ENCODE data around the gene CELF4.

Gene CELF4

GRCh38 chr18:37565101-37565976 lies at the start of gene CELF4:
Gene CELF4 (minus strand): TSS chr18:37565798.
- H3K9ac ChIP-seq (ENCODE audit: low read length), result no peak within 1 kb of the TSS
- H3K4me2 ChIP-seq (ENCODE audit: low read depth, low read length, poor library complexity, severe bottlenecking), result no peak within 1 kb of the TSS
- H3K9me3 ChIP-seq (ENCODE audit: insufficient read depth, low read length), result no peaks in the 10 kb centered on the region
- no peak within 1 kb of the TSS for H3K27ac ChIP-seq (ENCODE audit: low read depth, low read length)
- H3K27me3 ChIP-seq (ENCODE audit: low read length), result no peaks in the 10 kb centered on the region
- TF ChIP-seq CTCF (IDR thresholded peaks at IDR 0.05; ENCODE audit: insufficient read depth, low read length, poor library complexity, severe bottlenecking) (no peak), EZH2phosphoT487 (conservative IDR thresholded peaks at IDR 0.05; ENCODE audit: low read length) (no peak)
- no peaks in the 10 kb centered on the region for H4K20me1 ChIP-seq (ENCODE audit: low read depth, low read length)
- H2AFZ ChIP-seq (ENCODE audit: low read depth, low read length, severe bottlenecking), result no peak within 1 kb of the TSS
- no peaks in the 10 kb centered on the region for H3F3A ChIP-seq (ENCODE audit: insufficient read depth)
- H3K79me2 ChIP-seq (ENCODE audit: insufficient read depth, low read length), result no peaks in the 10 kb centered on the region
- H3K36me3 ChIP-seq (ENCODE audit: low read length), result no peaks in the 10 kb centered on the region
- no peaks in the 10 kb centered on the region for H3K9me2 ChIP-seq (replicated peaks; ENCODE audit: insufficient read depth, low read length)
- no peak within 1 kb of the TSS for H3K4me3 ChIP-seq (ENCODE audit: insufficient read depth, low read length, poor library complexity, severe bottlenecking)

- no peaks in the 10 kb centered on the region for H3K79me2 ChIP-seq (ENCODE audit: insufficient read depth, low read length)
- H3K9me3 ChIP-seq (ENCODE audit: insufficient read depth, low read length), result no peaks in the 10 kb centered on the region
- H3K4me3 ChIP-seq (ENCODE audit: insufficient read depth, low read length, poor library complexity, severe bottlenecking), result no peak overlapping the region
- TF ChIP-seq CTCF (IDR thresholded peaks at IDR 0.05; ENCODE audit: insufficient read depth, low read length, poor library complexity, severe bottlenecking) (no peak), EZH2phosphoT487 (conservative IDR thresholded peaks at IDR 0.05; ENCODE audit: low read length) (no peak)
- H3K27ac ChIP-seq (ENCODE audit: low read depth, low read length), result no peak overlapping the region
- H3K9me2 ChIP-seq (replicated peaks; ENCODE audit: insufficient read depth, low read length), result no peaks in the 10 kb centered on the region
- no peak overlapping the region for H3K9ac ChIP-seq (ENCODE audit: low read length)
- no peak overlapping the region for H3K4me2 ChIP-seq (ENCODE audit: low read depth, low read length, poor library complexity, severe bottlenecking)
- H3K27me3 ChIP-seq (ENCODE audit: low read length), result no peaks in the 10 kb centered on the region
- H4K20me1 ChIP-seq (ENCODE audit: low read depth, low read length), result no peaks in the 10 kb centered on the region
- no peaks in the 10 kb centered on the region for H3K36me3 ChIP-seq (ENCODE audit: low read length)
- no peak overlapping the region for H2AFZ ChIP-seq (ENCODE audit: low read depth, low read length, severe bottlenecking)
- H3F3A ChIP-seq (ENCODE audit: insufficient read depth), result no peaks in the 10 kb centered on the region
Observed at GRCh38 chr18:37613253-37613565, 47.6 kb upstream of the CELF4 start.

- Histone ChIP-seq H3K27ac (ENCODE audit: low read depth, low read length) (no peak overlapping the region), H4K20me1 (ENCODE audit: low read depth, low read length) (no peaks in the 10 kb centered on the region)
- TF ChIP-seq CTCF (IDR thresholded peaks at IDR 0.05; ENCODE audit: insufficient read depth, low read length, poor library complexity, severe bottlenecking) (no peak), EZH2phosphoT487 (conservative IDR thresholded peaks at IDR 0.05; ENCODE audit: low read length) (no peak)
Observed at GRCh38 chr18:37612524-37613252, 47.1 kb upstream of the CELF4 start.

More at GRCh38 chr18:37612524-37613252, 47.1 kb upstream of the CELF4 start:
- H3K79me2 ChIP-seq (ENCODE audit: insufficient read depth, low read length), result no peaks in the 10 kb centered on the region
- no peaks in the 10 kb centered on the region for H3F3A ChIP-seq (ENCODE audit: insufficient read depth)
- no peaks in the 10 kb centered on the region for H3K27me3 ChIP-seq (ENCODE audit: low read length)
- H3K36me3 ChIP-seq (ENCODE audit: low read length), result no peaks in the 10 kb centered on the region
- H3K4me3 ChIP-seq (ENCODE audit: insufficient read depth, low read length, poor library complexity, severe bottlenecking), result no peak overlapping the region
- no peak overlapping the region for H3K4me2 ChIP-seq (ENCODE audit: low read depth, low read length, poor library complexity, severe bottlenecking)
- H3K9me3 ChIP-seq (ENCODE audit: insufficient read depth, low read length), result no peaks in the 10 kb centered on the region
- no peak overlapping the region for H3K9ac ChIP-seq (ENCODE audit: low read length)
- H2AFZ ChIP-seq (ENCODE audit: low read depth, low read length, severe bottlenecking), result no peak overlapping the region
- H3K9me2 ChIP-seq (replicated peaks; ENCODE audit: insufficient read depth, low read length), result no peaks in the 10 kb centered on the region
